ENCODE data around the gene GAN. TPM values are rescaled to one million over a fixed set of nuclear protein-coding genes. Genes with fewer than 3 reads are reported as not detected.
A peak's percentile ranks its signal among the peaks of the same experiment; 100 is the strongest.

The GAN gene
- total and polyA plus RNA-seq, 9 of the 15 experiments (the other 6 are each of a cell fraction or from before 2014, with no cell fraction given): 0.83 to 15.1 (median 5.2) TPM

- TF ChIP-seq CTCF (IDR thresholded peaks at IDR 0.05 in 2 of 3, conservative IDR thresholded peaks at IDR 0.05 in 1 of 3; ENCODE audit: insufficient read depth in 2 of 3, low read depth in 1 of 3, low read length in 3 of 3) (peak; percentile 66 to 80 (median 75)), REST (IDR thresholded peaks at IDR 0.05; ENCODE audit: borderline replicate concordance) (peak; percentile 45; the same call in 1 of the 2 replicates), REST (CRISPR knock-in tag; IDR thresholded peaks at IDR 0.05; ENCODE audit: low read depth) (no peak), RAD21 (CRISPR knock-in tag; conservative IDR thresholded peaks at IDR 0.05 in 1 of 2, IDR thresholded peaks at IDR 0.05 in 1 of 2) (peak; percentile 57 to 69), YY1 (IDR thresholded peaks at IDR 0.05; ENCODE audit: borderline replicate concordance in 1 of 3, control insufficient read depth in 1 of 3, extremely low read depth in 1 of 3, insufficient read depth in 3 of 3, insufficient read length in 1 of 3, insufficient replicate concordance in 2 of 3, low read depth in 1 of 3, low read length in 2 of 3) (peak in 1 of 3 experiments; percentile 32), ZNF384 (IDR thresholded peaks at IDR 0.05; ENCODE audit: low read depth, low read length) (peak; percentile 73), SMC3 (conservative IDR thresholded peaks at IDR 0.05; ENCODE audit: insufficient read depth, low read depth, low read length) (0 out of 2 replicates have a peak, but pooled peaks have one; percentile 21), VEZF1 (CRISPR knock-in tag; IDR thresholded peaks at IDR 0.05) (peak; percentile 22; the same call in 1 of the 2 replicates), ELK3 (CRISPR knock-in tag; IDR thresholded peaks at IDR 0.05) (no peak)
Measured at GRCh38 chr16:81429045-81429521, 114.3 kb downstream of the GAN start (continued).
